ENCODE measurements around the gene PACRG.

DNA sequence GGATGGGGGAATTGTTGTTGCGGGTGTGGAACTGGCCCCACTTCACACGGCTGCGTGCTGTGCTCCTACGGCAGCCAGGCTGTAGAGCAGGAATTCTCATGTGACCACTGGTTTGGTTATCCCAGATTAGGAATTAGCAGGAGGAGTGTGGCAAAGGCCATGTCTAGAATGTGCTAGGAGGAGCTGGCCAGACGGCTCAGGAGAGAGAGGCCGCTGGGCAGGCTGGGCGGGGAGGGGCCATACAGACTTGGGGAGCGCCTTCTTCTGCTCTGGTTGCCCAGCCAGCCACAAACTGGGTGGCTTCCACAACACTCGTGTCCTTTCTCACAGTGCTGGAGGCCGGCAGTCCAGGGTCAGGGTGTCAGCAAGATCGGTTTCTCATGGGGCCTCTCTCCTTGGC is 441.7 kb downstream of the PACRG start:
- no peak for TF ChIP-seq POLR2AphosphoS5 (IDR thresholded peaks at IDR 0.05; ENCODE audit: low read depth, low read length)
- TF ChIP-seq, protein P1, sequence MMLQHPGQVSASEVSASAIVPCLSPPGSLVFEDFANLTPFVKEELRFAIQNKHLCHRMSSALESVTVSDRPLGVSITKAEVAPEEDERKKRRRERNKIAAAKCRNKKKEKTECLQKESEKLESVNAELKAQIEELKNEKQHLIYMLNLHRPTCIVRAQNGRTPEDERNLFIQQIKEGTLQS (IDR thresholded peaks at IDR 0.05; ENCODE audit: insufficient read depth, low read depth, low read length): no peak
- TF ChIP-seq, protein P2, sequence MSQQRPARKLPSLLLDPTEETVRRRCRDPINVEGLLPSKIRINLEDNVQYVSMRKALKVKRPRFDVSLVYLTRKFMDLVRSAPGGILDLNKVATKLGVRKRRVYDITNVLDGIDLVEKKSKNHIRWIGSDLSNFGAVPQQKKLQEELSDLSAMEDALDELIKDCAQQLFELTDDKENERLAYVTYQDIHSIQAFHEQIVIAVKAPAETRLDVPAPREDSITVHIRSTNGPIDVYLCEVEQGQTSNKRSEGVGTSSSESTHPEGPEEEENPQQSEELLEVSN (IDR thresholded peaks at IDR 0.05): no peak
- TF ChIP-seq, protein P3, sequence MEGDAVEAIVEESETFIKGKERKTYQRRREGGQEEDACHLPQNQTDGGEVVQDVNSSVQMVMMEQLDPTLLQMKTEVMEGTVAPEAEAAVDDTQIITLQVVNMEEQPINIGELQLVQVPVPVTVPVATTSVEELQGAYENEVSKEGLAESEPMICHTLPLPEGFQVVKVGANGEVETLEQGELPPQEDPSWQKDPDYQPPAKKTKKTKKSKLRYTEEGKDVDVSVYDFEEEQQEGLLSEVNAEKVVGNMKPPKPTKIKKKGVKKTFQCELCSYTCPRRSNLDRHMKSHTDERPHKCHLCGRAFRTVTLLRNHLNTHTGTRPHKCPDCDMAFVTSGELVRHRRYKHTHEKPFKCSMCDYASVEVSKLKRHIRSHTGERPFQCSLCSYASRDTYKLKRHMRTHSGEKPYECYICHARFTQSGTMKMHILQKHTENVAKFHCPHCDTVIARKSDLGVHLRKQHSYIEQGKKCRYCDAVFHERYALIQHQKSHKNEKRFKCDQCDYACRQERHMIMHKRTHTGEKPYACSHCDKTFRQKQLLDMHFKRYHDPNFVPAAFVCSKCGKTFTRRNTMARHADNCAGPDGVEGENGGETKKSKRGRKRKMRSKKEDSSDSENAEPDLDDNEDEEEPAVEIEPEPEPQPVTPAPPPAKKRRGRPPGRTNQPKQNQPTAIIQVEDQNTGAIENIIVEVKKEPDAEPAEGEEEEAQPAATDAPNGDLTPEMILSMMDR (IDR thresholded peaks at IDR 0.05; ENCODE audit: control extremely low read depth in 1 of 3, insufficient read depth in 1 of 3, low read depth in 1 of 3, low read length in 3 of 3): no peak
- no peak for TF ChIP-seq KDM5A (IDR thresholded peaks at IDR 0.05; ENCODE audit: low read length)
- TF ChIP-seq POLR2A (IDR thresholded peaks at IDR 0.05; ENCODE audit: control extremely low read depth in 1 of 2, low read depth in 2 of 2, low read length in 2 of 2): no peak
- TF ChIP-seq CEBPB (IDR thresholded peaks at IDR 0.05; ENCODE audit: low read depth, low read length): no peak
- TF ChIP-seq YY1 (IDR thresholded peaks at IDR 0.05; ENCODE audit: low read depth, low read length): no peak
- TF ChIP-seq EP300 (IDR thresholded peaks at IDR 0.05; ENCODE audit: borderline replicate concordance in 1 of 2, low read depth in 2 of 2, low read length in 2 of 2): no peak
- no peak for TF ChIP-seq RXRA (IDR thresholded peaks at IDR 0.05; ENCODE audit: insufficient read depth, low read depth, low read length)
- no peak for TF ChIP-seq EZH2 (IDR thresholded peaks at IDR 0.05; ENCODE audit: low read depth, low read length, severe bottlenecking)
- no peak for TF ChIP-seq SP2 (IDR thresholded peaks at IDR 0.05; ENCODE audit: low read length)
